Parathyroid adenoma (tissue), 2 donors: ENCODE measurements around the gene SLC26A11.

ENCODE experiments used
- H2AFZ ChIP-seq: fragments of 300-600 bp; sonication (generic); one replicate; pipeline ENCODE4 v1.7.0; 2017; ENCODE audit warnings: antibody characterized with exemption, mild to moderate bottlenecking
- H3K27ac ChIP-seq: fragments of 300-600 bp; sonication (generic); one replicate; pipeline ENCODE4 v1.7.0; 2017
- H3K27me3 ChIP-seq: fragments of 300-600 bp; sonication (generic); one replicate; pipeline ENCODE4 v1.7.0; 2017; ENCODE audit warnings: low read length; ENCODE audit not compliant: control insufficient read depth, insufficient read depth
- H3K36me3 ChIP-seq: fragments of 300-600 bp; sonication (generic); one replicate; pipeline ENCODE4 v1.7.0; 2017; ENCODE audit warnings: low read length; ENCODE audit not compliant: control insufficient read depth, insufficient read depth
- H3K4me1 ChIP-seq: fragments of 300-600 bp; sonication (generic); one replicate; pipeline ENCODE4 v1.7.0; 2017; ENCODE audit warnings: control low read depth
- H3K4me2 ChIP-seq: fragments of 300-600 bp; sonication (generic); one replicate; pipeline ENCODE4 v1.7.0; 2017; ENCODE audit warnings: low read length
- H3K4me3 ChIP-seq: fragments of 300-600 bp; sonication (generic); one replicate; pipeline ENCODE4 v1.7.0; 2017; ENCODE audit warnings: low read depth, low read length
- H3K79me2 ChIP-seq: fragments of 300-600 bp; sonication (generic); one replicate; pipeline ENCODE4 v1.7.0; 2017; ENCODE audit warnings: control low read depth
- H3K9ac ChIP-seq: fragments of 300-600 bp; sonication (generic); one replicate; pipeline ENCODE4 v1.7.0; 2017; ENCODE audit warnings: mild to moderate bottlenecking
- H3K9me3 ChIP-seq: fragments of 300-600 bp; sonication (generic); one replicate; pipeline ENCODE4 v1.7.0; 2017; ENCODE audit warnings: low read length; ENCODE audit not compliant: control insufficient read depth
- CTCF ChIP-seq: fragments of 300-600 bp; sonication (generic); IDR thresholded peaks from one replicate; pipeline ENCODE4 v1.7.0; 2017; ENCODE audit warnings: antibody characterized with exemption, mild to moderate bottlenecking
- donor health status: primary hyperparathyroidism.

The SLC26A11 gene

GRCh38 chr17:80189611-80190010 is 30.6 kb upstream of the SLC26A11 start:
- H3K4me1 ChIP-seq = no peaks in the 10 kb centered on the region
- H3K4me2 ChIP-seq = no peak overlapping the region
- H3K9me3 ChIP-seq = no peaks in the 10 kb centered on the region
- no peaks in the 10 kb centered on the region for H3K36me3 ChIP-seq
- H3K4me3 ChIP-seq = no peak overlapping the region
- H3K9ac ChIP-seq = no peak overlapping the region
- no peak for TF ChIP-seq CTCF
- no peaks in the 10 kb centered on the region for H3K79me2 ChIP-seq
- no peak overlapping the region for H3K27ac ChIP-seq
- no peaks in the 10 kb centered on the region for H3K27me3 ChIP-seq
- H2AFZ ChIP-seq = no peak overlapping the region

- no peaks in the 10 kb centered on the region for H3K27me3 ChIP-seq
- H3K4me1 ChIP-seq = no peaks in the 10 kb centered on the region
- H3K9ac ChIP-seq = no peak overlapping the region
- H3K4me3 ChIP-seq = no peak overlapping the region
- no peaks in the 10 kb centered on the region for H3K79me2 ChIP-seq
- H2AFZ ChIP-seq = no peak overlapping the region
- no peaks in the 10 kb centered on the region for H3K36me3 ChIP-seq
- H3K9me3 ChIP-seq = no peaks in the 10 kb centered on the region
- no peak for TF ChIP-seq CTCF
- no peak overlapping the region for H3K27ac ChIP-seq
- H3K4me2 ChIP-seq = no peak overlapping the region
These were observed 29.5 kb upstream of the SLC26A11 start for GRCh38 chr17:80190716-80191115.

- Histone ChIP-seq H3K4me2 (no peak overlapping the region), H3K27me3 (no peaks in the 10 kb centered on the region), H3K9ac (no peak overlapping the region), H3K79me2 (no peaks in the 10 kb centered on the region), H3K27ac (no peak overlapping the region), H2AFZ (no peak overlapping the region), H3K4me1 (no peaks in the 10 kb centered on the region), H3K36me3 (no peaks in the 10 kb centered on the region), H3K9me3 (no peaks in the 10 kb centered on the region), H3K4me3 (no peak overlapping the region)
- TF ChIP-seq CTCF = no peak
These were observed 29.0 kb upstream of the SLC26A11 start for GRCh38 chr17:80191192-80191591.

- H3K9me3 ChIP-seq = no peaks in the 10 kb centered on the region
- no peak overlapping the region for H3K4me3 ChIP-seq
- no peak for TF ChIP-seq CTCF
- no peak overlapping the region for H2AFZ ChIP-seq
- no peaks in the 10 kb centered on the region for H3K36me3 ChIP-seq
- no peak overlapping the region for H3K4me2 ChIP-seq
- H3K9ac ChIP-seq = no peak overlapping the region
- no peaks in the 10 kb centered on the region for H3K4me1 ChIP-seq
- no peaks in the 10 kb centered on the region for H3K27me3 ChIP-seq
- H3K27ac ChIP-seq = no peak overlapping the region
- H3K79me2 ChIP-seq = no peaks in the 10 kb centered on the region
These were observed 28.2 kb upstream of the SLC26A11 start for GRCh38 chr17:80191865-80192661.

GRCh38 chr17:80195141-80195540 is 25.1 kb upstream of the SLC26A11 start:
- no peak for TF ChIP-seq CTCF
- no peaks in the 10 kb centered on the region for H3K79me2 ChIP-seq
- H3K9me3 ChIP-seq = no peaks in the 10 kb centered on the region
- no peaks in the 10 kb centered on the region for H3K36me3 ChIP-seq
- H3K9ac ChIP-seq = no peak overlapping the region
- no peak overlapping the region for H3K4me2 ChIP-seq
- H3K4me1 ChIP-seq = no peaks in the 10 kb centered on the region
- H3K27me3 ChIP-seq = no peaks in the 10 kb centered on the region
- H3K4me3 ChIP-seq = no peak overlapping the region
- no peak overlapping the region for H2AFZ ChIP-seq
- H3K27ac ChIP-seq = no peak overlapping the region
